ENCODE results near the gene THSD7A.

Gene THSD7A

GRCh38 chr7:11709196-11709595, 122.8 kb downstream of the THSD7A start:
- no peak for DNase-seq (ENCODE audit: low read depth in 4 of 4, low spot score in 1 of 4)

DNA sequence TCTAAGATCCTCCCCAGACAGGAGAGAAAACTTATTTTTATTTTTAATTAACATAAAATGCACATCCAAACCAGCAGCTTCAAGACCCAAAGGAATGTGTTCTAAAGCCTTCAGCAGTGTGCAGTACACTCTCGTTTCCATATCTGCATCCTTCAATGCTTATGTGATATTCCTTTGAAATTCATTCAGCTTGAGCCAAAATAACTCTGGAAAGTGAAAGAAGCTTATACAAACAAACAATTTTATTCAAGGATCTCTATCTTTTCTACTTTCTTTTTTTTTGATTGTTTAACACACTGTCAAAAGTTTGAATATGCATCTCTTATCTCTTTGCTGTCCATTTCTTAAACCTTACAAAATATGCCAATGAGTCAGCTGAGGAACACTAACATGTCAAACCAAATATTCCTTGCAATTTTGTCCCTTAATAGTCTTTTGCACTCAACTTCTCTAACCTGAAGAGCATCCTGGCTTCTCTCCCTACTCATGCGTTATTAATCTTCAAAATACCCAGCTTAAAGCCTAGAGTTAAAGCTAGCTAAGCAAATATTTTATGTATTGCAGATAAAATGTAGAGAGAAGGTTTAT, 124.3 kb downstream of the THSD7A start:
- DNase-seq (ENCODE audit: low read depth in 4 of 4, low spot score in 1 of 4) = no peak

DNA sequence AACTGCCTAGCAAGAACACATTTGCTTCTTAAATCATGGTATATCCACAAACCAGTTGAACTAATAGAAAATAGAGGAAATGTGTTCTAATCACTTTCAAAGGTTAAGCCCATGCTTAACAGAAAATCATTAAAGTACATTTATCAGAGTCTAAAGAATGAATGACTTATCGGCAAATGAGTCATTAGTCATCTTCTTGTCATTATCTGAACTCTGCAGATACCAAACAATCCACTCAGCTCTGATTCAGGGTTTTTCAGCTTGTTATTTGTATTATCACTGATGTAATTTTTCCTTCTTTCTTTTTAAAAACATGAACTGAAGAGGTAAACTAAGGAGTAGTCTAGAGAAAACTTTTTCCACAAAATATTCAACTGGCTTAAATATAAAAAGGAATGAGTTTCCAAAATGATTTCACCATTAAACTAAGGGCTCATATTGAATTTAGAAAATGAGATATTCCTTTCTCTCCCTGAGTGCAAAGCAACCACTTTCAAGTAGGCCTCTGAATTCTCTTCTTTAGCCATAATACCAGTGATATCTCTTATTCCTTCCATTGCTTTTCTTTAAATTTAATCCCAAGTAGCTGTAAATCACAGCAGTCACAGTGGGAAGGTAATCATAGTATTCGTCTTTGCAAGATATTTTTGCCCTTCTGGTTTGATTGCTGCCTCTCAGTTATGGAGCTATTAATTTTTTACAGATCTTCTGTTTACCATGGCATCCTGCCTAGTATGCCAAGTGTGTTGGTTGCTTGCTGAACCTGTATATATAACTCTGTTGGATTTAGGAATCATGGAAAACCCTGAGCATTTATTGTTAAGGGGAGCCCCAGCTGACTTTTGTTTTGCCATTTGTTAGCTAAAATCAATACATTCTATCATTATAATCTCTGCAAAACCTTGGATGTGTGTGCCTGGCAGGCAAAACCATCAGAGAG, 125.1 kb downstream of the THSD7A start:
- no peak for DNase-seq (ENCODE audit: low read depth in 4 of 4, low spot score in 1 of 4)

GRCh38 chr7:11703829-11704228, 128.2 kb downstream of the THSD7A start:
- no peak for DNase-seq (ENCODE audit: low read depth in 4 of 4, low spot score in 1 of 4)

DNA sequence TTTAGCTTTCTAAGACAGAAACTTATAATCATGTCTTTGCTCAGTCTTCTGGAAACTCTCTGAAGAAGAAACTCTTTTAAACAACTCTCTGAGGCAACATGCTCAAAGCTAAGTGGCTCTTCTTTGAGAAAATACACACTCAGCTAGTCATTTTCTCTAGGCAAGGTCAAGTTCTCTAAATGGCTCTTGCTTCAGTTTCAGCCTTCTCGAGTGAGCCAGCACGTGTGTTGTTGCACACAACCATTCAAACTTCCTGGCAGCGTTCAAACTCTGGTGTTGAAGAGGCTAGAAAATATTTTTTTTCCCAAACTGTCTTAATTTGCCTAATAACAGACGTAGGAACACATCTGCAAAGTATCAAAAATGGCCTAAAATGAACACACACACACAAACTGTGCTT, 129.1 kb downstream of the THSD7A start:
- no peak for DNase-seq (ENCODE audit: low read depth in 4 of 4, low spot score in 1 of 4)

DNA sequence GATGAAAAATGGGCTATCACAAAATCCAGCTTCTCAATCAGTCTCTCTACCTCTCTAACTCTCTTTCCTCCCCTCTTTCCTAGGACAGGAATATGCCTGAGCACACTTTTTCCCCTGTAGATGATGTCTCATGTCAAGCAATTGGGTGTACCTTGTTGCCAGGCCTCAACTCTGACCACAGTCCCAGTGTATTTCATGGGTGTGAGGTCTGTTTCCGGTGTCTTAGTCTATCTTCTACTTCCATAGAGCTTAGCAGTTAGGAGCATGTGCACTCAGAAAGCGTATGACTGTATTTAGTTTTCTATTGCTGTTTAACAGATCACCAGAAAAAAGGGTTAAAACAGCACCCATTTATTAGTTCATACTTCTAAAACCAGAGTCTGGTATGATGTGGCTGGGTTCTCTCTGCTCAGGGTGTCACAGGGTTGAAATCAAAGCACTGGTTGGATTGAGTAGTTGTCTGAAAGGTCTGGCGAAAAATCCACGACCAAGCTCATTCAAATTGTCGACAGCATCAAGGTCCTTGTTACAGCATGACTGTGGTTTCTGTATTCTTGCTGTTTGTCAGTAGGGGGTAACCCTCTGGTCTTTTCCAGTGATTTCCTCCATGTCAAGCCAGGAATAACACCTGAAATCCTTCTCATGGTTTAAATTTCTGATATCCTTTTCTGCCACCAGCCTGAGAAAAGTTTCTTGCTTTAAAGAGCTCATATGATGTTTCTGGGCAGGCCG, 130.0 kb downstream of the THSD7A start:
- no peak for DNase-seq (ENCODE audit: low read depth in 4 of 4, low spot score in 1 of 4)

GRCh38 chr7:11699666-11700065, 132.3 kb downstream of the THSD7A start:
- no peak for DNase-seq (ENCODE audit: low read depth in 4 of 4, low spot score in 1 of 4)

DNA sequence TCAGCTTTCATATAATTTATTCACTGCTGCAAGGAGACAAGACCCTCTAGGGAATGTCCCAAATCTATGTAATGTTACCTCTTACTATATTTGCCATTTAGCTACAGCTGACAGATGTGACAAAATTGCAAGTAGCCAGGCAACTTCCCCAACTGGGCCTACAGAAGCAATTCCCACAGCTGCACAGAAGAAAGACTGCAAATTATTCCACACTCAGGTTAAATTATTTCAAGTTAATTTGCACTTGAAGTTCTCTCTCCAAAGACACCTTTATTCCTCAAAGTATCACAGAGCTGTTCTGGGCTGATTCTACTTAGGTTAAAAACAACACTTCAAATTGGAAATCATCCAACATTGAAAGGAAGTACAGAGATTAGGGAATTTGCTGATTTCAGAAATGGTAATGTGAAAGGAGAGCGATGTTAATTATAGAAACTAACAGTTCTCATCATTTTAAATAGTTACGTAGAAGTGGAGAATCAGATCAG, 133.6 kb downstream of the THSD7A start:
- DNase-seq (ENCODE audit: low read depth in 4 of 4, low spot score in 1 of 4) = no peak

DNA sequence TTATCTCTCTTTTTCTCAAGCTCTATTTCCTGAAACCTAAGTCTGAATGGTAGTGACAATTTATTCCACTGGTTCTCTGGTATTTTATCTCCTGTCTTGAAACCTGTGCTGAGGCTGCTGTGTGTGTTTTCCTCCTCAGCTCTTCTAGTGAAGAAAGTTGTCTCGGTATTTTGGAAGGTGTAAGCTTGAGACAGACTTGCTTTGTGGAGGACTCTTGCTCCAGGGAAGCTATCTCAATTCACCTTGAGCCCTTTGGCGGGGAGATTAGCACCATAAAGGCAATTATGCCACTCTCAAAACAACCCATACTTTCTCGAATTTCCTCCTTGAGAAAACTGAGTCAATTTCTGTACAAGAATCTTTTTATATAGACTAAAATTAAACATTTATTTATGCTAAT, 141.6 kb downstream of the THSD7A start:
- no peak for DNase-seq (ENCODE audit: low read depth in 4 of 4, low spot score in 1 of 4)

DNA sequence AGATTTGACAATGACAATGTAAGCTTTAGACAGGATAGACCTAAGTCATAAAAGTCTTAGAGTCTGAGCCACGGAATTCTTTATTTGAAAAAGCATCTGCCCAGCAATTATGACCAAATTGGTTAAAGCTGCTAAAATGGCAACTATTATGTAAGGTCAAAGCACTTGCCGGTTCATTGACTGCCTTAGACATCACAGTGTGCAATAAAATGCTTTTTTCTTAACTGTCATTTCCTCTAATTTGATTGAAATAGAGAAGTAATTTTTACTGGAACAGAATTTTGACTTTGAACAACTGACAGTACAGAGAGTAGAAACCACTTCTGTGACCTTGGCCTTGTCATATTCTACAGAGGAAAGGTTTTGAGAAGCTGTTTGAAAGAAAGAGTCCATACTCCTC, 142.9 kb downstream of the THSD7A start:
- no peak for DNase-seq (ENCODE audit: low read depth in 4 of 4, low spot score in 1 of 4)

DNA sequence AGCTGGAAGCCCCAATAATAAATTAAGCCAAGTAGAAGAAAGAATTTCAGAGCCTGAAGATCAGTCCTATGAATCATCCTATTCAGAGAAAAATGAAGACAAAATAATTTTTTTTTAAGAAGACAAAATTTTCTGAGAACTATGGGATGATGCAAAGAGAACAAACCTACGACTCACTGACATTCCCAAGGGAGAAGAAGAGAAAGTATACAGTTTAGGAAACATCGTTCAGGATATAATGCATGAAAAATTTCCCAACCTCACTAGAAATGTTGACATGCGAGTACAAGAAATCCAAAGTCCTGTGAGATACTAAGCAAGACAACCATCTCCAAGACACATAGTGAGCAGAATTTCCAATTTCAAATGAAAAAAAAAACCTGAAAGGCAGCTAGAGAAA, 150.5 kb downstream of the THSD7A start:
- DNase-seq (ENCODE audit: low read depth in 4 of 4, low spot score in 1 of 4) = no peak

DNA sequence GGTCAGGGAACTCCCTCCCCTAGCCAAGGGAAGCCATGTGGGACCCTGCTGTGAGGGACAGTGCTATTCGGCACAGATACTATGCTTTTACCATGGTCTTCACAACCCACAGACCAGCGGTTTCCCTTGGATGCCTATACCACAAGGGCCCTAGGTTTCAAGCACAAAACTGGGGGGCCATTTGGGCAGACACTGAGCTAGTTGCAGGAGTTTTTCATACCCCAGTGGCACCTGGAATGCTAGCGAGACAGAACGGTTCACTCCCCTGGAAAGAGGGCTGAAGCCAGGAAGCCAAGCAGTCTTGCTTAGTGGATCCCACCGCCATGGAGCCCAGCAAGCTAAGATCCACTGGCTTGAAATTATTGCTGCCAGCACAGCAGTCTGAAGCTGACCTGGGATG, 156.8 kb downstream of the THSD7A start:
- DNase-seq (ENCODE audit: low read depth in 4 of 4, low spot score in 1 of 4) = no peak

- no peak for DNase-seq (ENCODE audit: low read depth in 4 of 4, low spot score in 1 of 4)
Observed at GRCh38 chr7:11668727-11669126, 163.3 kb downstream of the THSD7A start.

DNA sequence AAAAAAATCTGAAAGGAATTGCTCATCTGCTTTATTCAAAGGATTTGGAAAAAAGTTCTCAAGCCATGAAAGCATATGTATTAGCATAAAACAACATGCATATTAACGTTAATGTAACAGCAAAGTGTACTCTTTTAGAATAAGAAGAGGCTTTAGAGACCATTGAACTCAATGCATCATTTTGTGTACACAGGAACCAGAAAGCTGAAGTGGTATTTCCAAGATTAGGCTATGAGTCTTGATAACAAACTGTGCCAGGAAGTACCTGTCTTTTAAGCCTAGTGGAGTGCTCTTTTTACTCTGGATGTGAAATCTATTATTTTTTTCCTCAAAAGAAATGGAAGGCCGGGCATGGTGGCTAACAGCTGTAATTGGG, 164.2 kb downstream of the THSD7A start:
- DNase-seq (ENCODE audit: low read depth in 4 of 4, low spot score in 1 of 4) = no peak

DNA sequence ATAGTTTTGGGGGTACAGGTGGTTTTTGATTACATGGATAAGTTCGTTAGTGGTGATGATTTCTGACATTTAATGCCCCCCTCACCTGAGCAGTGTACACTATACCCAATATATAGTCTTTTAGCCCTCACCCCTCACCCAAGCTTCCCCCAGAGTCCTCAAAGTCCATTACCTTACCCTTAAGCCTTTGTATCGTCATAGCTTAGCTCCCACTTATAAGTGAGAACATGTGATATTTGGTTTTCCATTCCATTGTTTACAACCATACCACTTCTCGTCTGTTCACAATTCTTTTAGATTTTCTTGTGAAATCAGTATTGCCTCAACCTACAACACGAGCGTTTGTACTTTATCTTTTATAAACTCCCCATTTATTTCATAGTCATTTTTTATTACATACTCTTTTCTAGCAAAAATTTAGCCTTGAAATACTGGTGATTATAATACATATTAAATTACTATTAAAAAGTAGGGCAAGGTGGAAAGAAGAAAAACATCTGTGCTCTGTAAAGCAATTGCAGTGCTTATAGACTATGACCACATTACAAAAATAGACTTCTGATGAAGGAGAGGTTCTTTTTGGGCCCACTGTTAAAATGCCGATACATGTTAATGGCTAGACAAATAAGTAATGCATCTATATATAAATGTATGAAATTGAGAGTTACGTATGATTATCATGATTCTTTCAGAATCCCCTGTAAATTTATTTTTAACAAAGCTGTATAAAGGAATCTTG, 164.8 kb downstream of the THSD7A start:
- DNase-seq (ENCODE audit: low read depth in 4 of 4, low spot score in 1 of 4) = no peak

- DNase-seq (ENCODE audit: low read depth in 4 of 4, low spot score in 1 of 4) = no peak
Observed at GRCh38 chr7:11665357-11665756, 166.6 kb downstream of the THSD7A start.

DNA sequence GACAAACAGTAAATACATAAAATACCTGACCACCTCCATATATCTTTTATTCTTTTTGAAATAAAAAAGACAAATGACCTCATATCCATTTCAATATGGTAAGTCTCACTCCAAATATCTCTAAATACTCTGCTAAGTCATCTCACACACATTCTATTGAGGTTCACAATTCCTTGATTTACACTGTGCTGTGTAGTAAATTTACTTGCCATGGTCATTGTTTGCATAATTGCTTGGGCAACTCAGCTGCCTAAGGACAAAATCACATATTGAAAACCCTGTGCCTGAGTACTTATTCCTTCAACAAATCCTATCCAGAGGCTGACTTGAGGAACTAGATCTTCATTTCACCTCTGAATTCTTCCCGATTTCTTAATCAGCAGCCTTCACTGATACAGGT, 176.4 kb downstream of the THSD7A start:
- no peak for DNase-seq (ENCODE audit: low read depth in 4 of 4, low spot score in 1 of 4)

GRCh38 chr7:11655163-11655562, 176.8 kb downstream of the THSD7A start:
- no peak for DNase-seq (ENCODE audit: low read depth in 4 of 4, low spot score in 1 of 4)

DNA sequence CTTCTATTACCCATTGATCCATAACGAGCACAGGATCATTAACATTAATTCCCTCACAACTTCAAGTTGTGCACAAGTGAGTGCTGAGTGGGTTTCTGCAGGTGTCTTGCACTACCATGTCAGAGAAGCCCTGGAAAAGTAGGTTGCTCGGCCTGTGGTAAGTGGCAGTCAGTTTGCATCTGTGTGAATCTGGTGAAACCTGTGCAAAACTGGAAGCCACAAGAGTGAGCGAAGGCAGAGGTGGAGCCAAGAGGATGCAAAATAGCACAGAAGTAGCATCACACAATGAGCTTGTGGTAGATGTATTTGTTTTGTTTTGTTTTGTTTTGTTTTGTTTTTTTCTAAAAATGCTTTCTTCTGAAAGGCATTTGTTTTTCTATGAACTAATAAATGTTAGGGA, 181.5 kb downstream of the THSD7A start:
- no peak for DNase-seq (ENCODE audit: low read depth in 4 of 4, low spot score in 1 of 4)

- DNase-seq (ENCODE audit: low read depth in 4 of 4, low spot score in 1 of 4) = no peak
Observed at GRCh38 chr7:11650030-11650429, 182.0 kb downstream of the THSD7A start.

DNA sequence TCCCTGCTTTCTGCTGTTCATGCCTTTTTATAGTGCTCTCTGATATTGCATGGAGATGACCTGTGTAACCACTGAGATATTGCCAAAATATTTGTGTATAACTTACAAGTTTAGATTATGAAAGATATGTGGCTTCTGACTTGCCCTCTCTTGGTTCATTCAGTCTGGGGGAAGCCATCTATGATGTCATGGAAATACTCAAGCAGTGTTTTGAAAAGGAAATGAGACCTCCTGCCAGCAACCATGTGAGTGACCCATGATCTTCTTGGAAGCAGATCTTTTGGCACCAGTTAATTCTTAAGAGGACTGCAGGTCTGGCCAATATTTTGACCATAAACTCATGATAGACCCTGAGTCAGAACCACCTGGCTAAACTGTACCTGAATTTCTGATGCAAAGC, 183.0 kb downstream of the THSD7A start:
- DNase-seq (ENCODE audit: low read depth in 4 of 4, low spot score in 1 of 4) = no peak

Data from stimulated activated CD4-positive, alpha-beta T cell treated with anti-CD3 and anti-CD28 coated beads, Interleukin-1b, Interleukin-23, amount 100 ng/mL, for 24 hours (primary cell).